IPS-18c (cell line): ENCODE results near the gene SCML1.
"Not testable (repeated sequence)": the region's sequence is repeated elsewhere in the genome, so short reads cannot be mapped to it uniquely, and the experiment has no call there.

Source experiments
- H3K4me3 ChIP-seq: 2 replicates; pipeline ENCODE4 v1.7.0; 2013; ENCODE audit warnings: low read depth, mild to moderate bottlenecking, low read length, moderate library complexity; ENCODE audit not compliant: insufficient read depth
- H3K9me3 ChIP-seq: one replicate; pipeline ENCODE4 v1.6.1; 2013; ENCODE audit warnings: mild to moderate bottlenecking, low read length, moderate library complexity; ENCODE audit not compliant: control insufficient read depth, insufficient read depth

SCML1 gene

GRCh38 chrX:17773221-17773876 is 36.1 kb downstream of the SCML1 start:
- no peak overlapping the region for H3K4me3 ChIP-seq
- no peaks in the 10 kb centered on the region for H3K9me3 ChIP-seq

- Histone ChIP-seq H3K4me3 (no peak overlapping the region), H3K9me3 (no peaks in the 10 kb centered on the region)
Observed at GRCh38 chrX:17774053-17774452, 36.8 kb downstream of the SCML1 start.

- no peaks in the 10 kb centered on the region for H3K9me3 ChIP-seq
- no peak overlapping the region for H3K4me3 ChIP-seq
Observed at GRCh38 chrX:17778997-17779396, 41.7 kb downstream of the SCML1 start.

- Histone ChIP-seq H3K9me3 (no peaks in the 10 kb centered on the region), H3K4me3 (no peak overlapping the region)
Observed at GRCh38 chrX:17779434-17779833, 42.1 kb downstream of the SCML1 start.

- H3K9me3 ChIP-seq: not testable (repeated sequence)
- peak overlapping the region; percentile 20; the same call in 1 of the 2 replicates for H3K4me3 ChIP-seq
Observed at GRCh38 chrX:17786554-17787347, 49.5 kb downstream of the SCML1 start.

GRCh38 chrX:17787557-17787956 is 50.3 kb downstream of the SCML1 start:
- no peak overlapping the region; the same call in 1 of the 2 replicates for H3K4me3 ChIP-seq
- peaks cover 2% of the 10 kb centered on the region for H3K9me3 ChIP-seq

GRCh38 chrX:17788439-17788838 is 51.1 kb downstream of the SCML1 start:
- no peak overlapping the region for H3K4me3 ChIP-seq

GRCh38 chrX:17788956-17789562 is 51.8 kb downstream of the SCML1 start:
- peaks cover 2% of the 10 kb centered on the region for H3K9me3 ChIP-seq
- no peak overlapping the region for H3K4me3 ChIP-seq

More at GRCh38 chrX:17788439-17788838, 51.1 kb downstream of the SCML1 start:
- H3K9me3 ChIP-seq: peaks cover 2% of the 10 kb centered on the region

- no peaks in the 10 kb centered on the region for H3K9me3 ChIP-seq
- H3K4me3 ChIP-seq: no peak overlapping the region
Observed at GRCh38 chrX:17792826-17793225, 55.5 kb downstream of the SCML1 start.

GRCh38 chrX:17798921-17799320 is 61.6 kb downstream of the SCML1 start:
- Histone ChIP-seq H3K9me3 (peaks cover 5% of the 10 kb centered on the region), H3K4me3 (no peak overlapping the region)

GRCh38 chrX:17801431-17801830 is 64.1 kb downstream of the SCML1 start:
- peaks cover 5% of the 10 kb centered on the region for H3K9me3 ChIP-seq
- no peak overlapping the region for H3K4me3 ChIP-seq

- Histone ChIP-seq H3K4me3 (no peak overlapping the region), H3K9me3 (peaks cover 5% of the 10 kb centered on the region)
Observed at GRCh38 chrX:17802756-17803155, 65.5 kb downstream of the SCML1 start.

- H3K9me3 ChIP-seq: peaks cover 5% of the 10 kb centered on the region
- no peak overlapping the region for H3K4me3 ChIP-seq
Observed at GRCh38 chrX:17803449-17803848, 66.2 kb downstream of the SCML1 start.
